22Rv1 (cell line): Measurements from ENCODE around the gene KMT2D.

Experiments used
- H3K27ac ChIP-seq: fragments of 450-650 bp; 2 replicates; pipeline ENCODE4 v1.5.1; 2017
- ZFX ChIP-seq: fragments of 450-650 bp; IDR thresholded peaks from 2 replicates; pipeline ENCODE4 v1.6.1; 2017; ENCODE audit warnings: antibody characterized with exemption, borderline replicate concordance
- TF ChIP-seq, protein P1 (sequence below): fragments of 450-650 bp; IDR thresholded peaks from 2 replicates; pipeline ENCODE4 v1.5.1; 2017; ENCODE audit warnings: mild to moderate bottlenecking

Gene KMT2D

DNA sequence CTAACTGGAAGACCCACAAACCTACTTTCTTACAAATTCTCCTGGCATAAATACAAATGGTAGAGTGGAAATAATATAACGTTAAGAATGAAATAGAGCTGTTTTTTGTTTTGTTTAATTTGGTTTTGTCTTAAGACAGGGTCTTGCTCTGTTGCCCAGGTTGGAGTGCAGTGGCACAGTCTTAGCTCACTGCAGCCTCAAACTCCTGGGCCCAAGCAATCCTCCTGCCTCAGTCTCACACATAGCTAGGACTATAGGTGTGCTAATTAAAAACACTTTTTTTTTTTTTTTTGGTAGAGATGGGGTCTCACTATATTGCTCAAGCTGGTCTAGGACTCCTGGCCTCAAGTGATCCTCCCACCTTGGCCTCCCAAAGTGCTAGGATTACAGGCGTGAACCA is 38.1 kb upstream of the KMT2D start:
- TF ChIP-seq ZFX = no peak
- TF ChIP-seq, protein P1, sequence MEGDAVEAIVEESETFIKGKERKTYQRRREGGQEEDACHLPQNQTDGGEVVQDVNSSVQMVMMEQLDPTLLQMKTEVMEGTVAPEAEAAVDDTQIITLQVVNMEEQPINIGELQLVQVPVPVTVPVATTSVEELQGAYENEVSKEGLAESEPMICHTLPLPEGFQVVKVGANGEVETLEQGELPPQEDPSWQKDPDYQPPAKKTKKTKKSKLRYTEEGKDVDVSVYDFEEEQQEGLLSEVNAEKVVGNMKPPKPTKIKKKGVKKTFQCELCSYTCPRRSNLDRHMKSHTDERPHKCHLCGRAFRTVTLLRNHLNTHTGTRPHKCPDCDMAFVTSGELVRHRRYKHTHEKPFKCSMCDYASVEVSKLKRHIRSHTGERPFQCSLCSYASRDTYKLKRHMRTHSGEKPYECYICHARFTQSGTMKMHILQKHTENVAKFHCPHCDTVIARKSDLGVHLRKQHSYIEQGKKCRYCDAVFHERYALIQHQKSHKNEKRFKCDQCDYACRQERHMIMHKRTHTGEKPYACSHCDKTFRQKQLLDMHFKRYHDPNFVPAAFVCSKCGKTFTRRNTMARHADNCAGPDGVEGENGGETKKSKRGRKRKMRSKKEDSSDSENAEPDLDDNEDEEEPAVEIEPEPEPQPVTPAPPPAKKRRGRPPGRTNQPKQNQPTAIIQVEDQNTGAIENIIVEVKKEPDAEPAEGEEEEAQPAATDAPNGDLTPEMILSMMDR = no peak

GRCh38 chr12:49098035-49098451 is 37.4 kb upstream of the KMT2D start:
- TF ChIP-seq, protein P1 = peak; percentile 99
- no peak for TF ChIP-seq ZFX
- no peak overlapping the region for H3K27ac ChIP-seq

More for the DNA sequence above, 38.1 kb upstream of the KMT2D start:
- H3K27ac ChIP-seq = no peak overlapping the region

DNA sequence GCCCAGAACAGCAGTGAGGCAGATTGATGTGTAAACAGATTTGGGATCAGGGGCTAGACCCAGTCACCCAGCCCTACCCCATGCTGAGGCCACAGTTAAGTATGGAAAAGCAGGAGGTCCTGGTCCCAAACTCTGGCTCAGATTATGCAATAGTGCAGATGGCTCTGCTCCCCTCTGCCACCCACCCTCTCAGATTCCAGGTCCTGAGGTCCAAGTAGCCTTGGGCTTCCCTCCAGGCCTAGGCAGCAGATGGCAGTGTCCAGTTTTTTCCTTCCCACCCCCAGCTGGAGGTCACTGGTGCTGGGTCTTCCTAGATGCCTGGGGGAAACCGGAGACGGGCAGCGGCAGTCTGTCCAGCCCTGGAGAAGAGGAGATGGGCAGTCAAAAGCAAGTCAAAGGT is 36.8 kb upstream of the KMT2D start:
- no peak overlapping the region for H3K27ac ChIP-seq
- no peak for TF ChIP-seq ZFX
- TF ChIP-seq, protein P1 = no peak

DNA sequence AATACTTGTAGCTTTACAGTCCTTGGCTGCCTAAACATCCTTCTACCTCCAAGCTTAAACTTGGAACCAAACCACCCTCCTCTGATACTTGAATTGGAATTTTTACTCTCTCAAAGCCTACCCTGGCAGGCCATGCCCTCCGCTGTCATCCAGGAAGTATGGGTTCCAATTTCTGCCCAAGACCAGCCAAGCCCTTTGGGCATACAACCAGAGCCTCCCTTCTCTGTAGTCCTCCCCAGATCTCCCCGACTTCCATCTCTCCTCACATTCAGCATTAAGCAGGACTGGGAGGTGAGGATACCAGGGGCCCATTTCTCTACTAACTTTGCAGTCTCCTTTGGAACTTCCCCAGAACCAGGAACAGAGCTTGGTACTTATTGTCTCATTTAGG is 34.4 kb upstream of the KMT2D start:
- TF ChIP-seq, protein P1 = no peak
- TF ChIP-seq ZFX = no peak

DNA sequence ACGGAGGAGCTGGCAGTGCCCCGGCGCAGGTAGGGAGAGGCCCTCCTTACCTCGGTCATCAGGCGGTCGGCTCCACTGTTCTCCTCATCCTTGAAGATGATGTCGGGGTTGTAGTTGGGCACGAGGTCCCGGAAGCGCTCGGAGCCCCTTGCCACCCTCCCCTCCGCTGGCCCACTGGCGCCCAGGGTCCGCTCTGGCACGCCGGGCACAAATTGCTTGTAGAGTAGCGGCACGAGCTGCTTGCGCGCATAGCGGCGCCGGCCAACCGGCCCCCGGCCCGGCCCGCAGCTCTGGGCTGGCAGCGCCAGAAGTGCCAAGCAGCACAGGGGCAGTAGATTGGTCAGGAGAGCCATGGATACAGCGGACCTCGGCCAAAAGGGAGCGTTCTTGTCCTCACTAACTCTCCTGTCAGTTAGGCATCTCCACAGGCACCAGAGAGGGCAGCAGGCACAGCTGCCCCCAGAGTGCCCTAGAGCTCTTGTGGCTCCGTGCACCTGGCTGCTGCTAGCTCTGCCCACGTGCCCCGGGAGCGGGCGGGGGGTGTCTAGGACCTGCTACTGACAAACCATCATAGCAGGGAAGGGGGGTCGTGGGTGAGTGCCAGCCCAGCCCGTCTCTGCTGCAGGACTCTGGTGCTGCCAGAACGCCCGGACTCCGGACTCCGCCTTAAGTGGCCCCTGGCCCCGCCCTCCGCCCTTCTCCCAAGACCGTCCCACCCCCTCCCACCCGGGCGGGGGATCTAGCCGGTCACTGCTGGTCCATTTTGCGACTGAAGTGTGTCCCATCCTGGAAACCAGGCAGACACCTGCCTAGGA is 33.8 kb upstream of the KMT2D start, which contains the start of gene DHH:
TSS of gene DHH (minus strand) at position 642 of the 815 bp plus-strand sequence. CDS start at position 353, 289 bp downstream.
- H3K27ac ChIP-seq = no peak within 1 kb of the TSS; the same call in 1 of the 2 replicates
- TF ChIP-seq ZFX = no peak
- TF ChIP-seq, protein P1 = peak; percentile 30; the same call in 1 of the 2 replicates

More for the DNA sequence above, 34.4 kb upstream of the KMT2D start:
- H3K27ac ChIP-seq = no peak overlapping the region; the same call in 1 of the 2 replicates

DNA sequence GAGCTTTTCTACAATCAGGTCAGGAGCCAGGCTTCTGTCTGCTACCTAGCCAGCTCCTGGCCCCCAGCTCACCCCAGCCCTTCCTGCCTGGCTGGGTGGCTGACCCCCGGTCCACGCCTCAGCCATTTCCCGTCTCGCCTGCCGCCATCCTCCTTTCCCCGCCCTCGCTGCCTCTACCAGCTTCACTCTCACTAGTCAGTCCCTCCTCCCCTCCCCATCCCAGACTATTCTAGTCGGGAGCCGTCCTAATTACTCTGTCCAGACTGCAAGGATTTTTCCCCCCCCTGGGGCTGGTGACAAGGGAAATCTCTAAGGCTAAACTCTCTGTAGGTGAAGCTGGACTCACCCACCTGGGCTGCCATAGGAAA is 33.2 kb upstream of the KMT2D start:
- H3K27ac ChIP-seq = no peak overlapping the region
- TF ChIP-seq, protein P1 = no peak
- TF ChIP-seq ZFX = no peak

DNA sequence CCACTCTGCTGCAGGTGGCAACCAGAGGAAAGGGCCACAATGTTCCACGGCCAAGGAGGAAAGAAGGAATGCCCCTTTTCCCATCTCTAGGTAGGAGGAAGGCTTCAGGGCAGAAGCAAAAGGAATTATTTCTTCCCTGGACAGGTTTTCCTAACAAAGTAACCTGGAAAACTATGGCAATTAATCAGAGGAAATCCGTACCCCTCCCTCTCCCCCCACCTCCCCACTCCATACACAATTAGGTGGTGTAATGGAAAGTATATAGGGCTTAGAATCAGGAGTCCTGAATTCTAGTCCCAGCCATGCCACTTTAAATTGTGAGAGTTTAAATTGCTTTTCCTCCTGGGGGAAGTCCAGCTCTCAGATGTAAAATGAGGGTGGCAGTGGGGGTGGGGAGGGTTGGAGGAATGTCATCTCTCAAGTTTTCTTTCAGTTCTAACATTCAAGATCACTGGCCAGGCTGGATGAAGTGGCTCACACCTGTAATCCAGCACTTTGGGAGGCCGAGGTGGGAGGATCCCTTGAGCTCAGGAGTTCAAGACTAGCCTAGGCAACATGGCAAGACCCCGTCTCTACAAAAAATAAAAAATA is 32.3 kb upstream of the KMT2D start:
- no peak overlapping the region for H3K27ac ChIP-seq
- TF ChIP-seq ZFX = no peak
- TF ChIP-seq, protein P1 = no peak
